OCI-LY1 (cell line): ENCODE measurements around the gene STRBP.

Experiments
- H2AFZ ChIP-seq: fragments of 200-600 bp; sonication (generic), shearing (Covaris generic); 2 replicates; pipeline ENCODE4 v1.6.0; 2014; ENCODE audit warnings: antibody characterized with exemption, mild to moderate bottlenecking, low read length
- H3F3A ChIP-seq: fragments of 200-600 bp; sonication (generic), shearing (Covaris generic); 2 replicates; pipeline ENCODE4 v1.6.0; 2014; ENCODE audit warnings: mild to moderate bottlenecking, antibody characterized with exemption, low read length, moderate library complexity; ENCODE audit not compliant: insufficient read depth
- H3K27ac ChIP-seq: fragments of 200-600 bp; sonication (generic); 2 replicates; pipeline ENCODE4 v1.5.1; 2014; ENCODE audit warnings: low read length, mixed run types, mild to moderate bottlenecking, low read depth; ENCODE audit not compliant: poor library complexity, severe bottlenecking
- H3K27me3 ChIP-seq: fragments of 200-600 bp; sonication (generic); 2 replicates; pipeline ENCODE4 v1.6.0; 2014; ENCODE audit warnings: antibody characterized with exemption, mild to moderate bottlenecking, low read length, moderate library complexity; ENCODE audit not compliant: insufficient read depth
- H3K36me3 ChIP-seq: fragments of 200-600 bp; sonication (generic); 2 replicates; pipeline ENCODE4 v1.6.1; 2014; ENCODE audit warnings: mild to moderate bottlenecking, antibody characterized with exemption, low read length, moderate library complexity, mixed read lengths; ENCODE audit not compliant: insufficient read depth
- H3K4me1 ChIP-seq: fragments of 200-600 bp; sonication (generic); 2 replicates; pipeline ENCODE4 v1.5.1; 2014; ENCODE audit warnings: mild to moderate bottlenecking, low read length, moderate library complexity; ENCODE audit not compliant: insufficient read depth, severe bottlenecking
- H3K4me2 ChIP-seq: fragments of 200-600 bp; sonication (generic), shearing (Covaris generic); 2 replicates; pipeline ENCODE4 v1.6.1; 2014; ENCODE audit warnings: low read length
- H3K4me3 ChIP-seq: fragments of 200-600 bp; sonication (generic); 2 replicates; pipeline ENCODE4 v1.5.1; 2014; ENCODE audit warnings: low read length, low read depth, mild to moderate bottlenecking, mixed read lengths; ENCODE audit not compliant: poor library complexity, severe bottlenecking
- H3K79me2 ChIP-seq: fragments of 200-600 bp; shearing (Covaris generic); 2 replicates; pipeline ENCODE4 v1.6.1; 2016; ENCODE audit warnings: mixed run types, low read length, mixed read lengths; ENCODE audit not compliant: insufficient read depth
- H3K9ac ChIP-seq: fragments of 200-600 bp; sonication (generic), shearing (Covaris generic); 2 replicates; pipeline ENCODE4 v1.6.1; 2014; ENCODE audit warnings: mild to moderate bottlenecking, low read length, mixed read lengths
- H3K9me2 ChIP-seq: fragments of 200-600 bp; sonication (generic), shearing (Covaris generic); 2 replicates; pipeline ENCODE4 v1.6.1; 2014; ENCODE audit warnings: low read depth, mild to moderate bottlenecking, low read length, mixed read lengths
- H3K9me3 ChIP-seq: fragments of 200-600 bp; shearing (Covaris generic); 2 replicates; pipeline ENCODE4 v1.6.1; 2014; ENCODE audit warnings: low read length, mixed read lengths
- H4K20me1 ChIP-seq: fragments of 200-600 bp; sonication (generic), shearing (Covaris generic); 2 replicates; pipeline ENCODE4 v1.6.0; 2016; ENCODE audit warnings: mild to moderate bottlenecking, low read length; ENCODE audit not compliant: insufficient read depth
- EZH2 ChIP-seq: fragments of 200-600 bp; sonication (generic), shearing (Covaris generic); IDR thresholded peaks from 2 replicates; pipeline ENCODE4 v1.8.0; 2017; ENCODE audit warnings: borderline replicate concordance, mixed run types, mild to moderate bottlenecking, antibody characterized with exemption, low read length, moderate library complexity, mixed read lengths
- TF ChIP-seq, protein P1 (sequence below): fragments of 200-600 bp; sonication (generic), shearing (Covaris generic); IDR thresholded peaks from 2 replicates; pipeline ENCODE4 v1.5.1; 2017; ENCODE audit warnings: mild to moderate bottlenecking, antibody characterized with exemption, low read length, moderate library complexity, mixed read lengths

The STRBP gene

DNA sequence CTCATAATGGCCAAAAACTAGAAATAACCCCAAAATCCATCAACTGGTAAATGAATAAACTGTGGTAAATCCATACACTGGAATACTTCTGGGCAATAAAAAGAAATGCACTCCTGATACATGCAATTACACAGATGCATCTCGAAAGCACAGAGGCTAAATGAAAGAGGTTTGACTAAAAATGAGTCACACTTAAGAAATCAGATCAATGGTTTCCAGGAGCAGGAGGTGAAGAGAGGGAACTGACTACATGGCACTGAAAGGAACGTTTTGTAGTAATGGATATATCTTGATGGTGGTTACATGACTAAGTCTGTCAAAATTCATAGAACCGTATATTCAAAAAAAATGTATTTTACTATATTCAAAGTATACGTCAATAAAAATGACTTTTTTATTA, 42.4 kb downstream of the STRBP start:
- peak overlapping the region; percentile 44 for H3K27ac ChIP-seq
- H3F3A ChIP-seq, result 0 out of 2 replicates have a peak, but pooled peaks cover 5% of the 10 kb centered on the region
- peaks cover 69% of the 10 kb centered on the region for H3K4me1 ChIP-seq
- no peak overlapping the region for H2AFZ ChIP-seq
- H4K20me1 ChIP-seq, result no peaks in the 10 kb centered on the region
- no peaks in the 10 kb centered on the region for H3K9me3 ChIP-seq
- H3K36me3 ChIP-seq, result peaks cover 44% of the 10 kb centered on the region; the same call in 1 of the 2 replicates
- no peak for TF ChIP-seq EZH2
- TF ChIP-seq, protein P1, sequence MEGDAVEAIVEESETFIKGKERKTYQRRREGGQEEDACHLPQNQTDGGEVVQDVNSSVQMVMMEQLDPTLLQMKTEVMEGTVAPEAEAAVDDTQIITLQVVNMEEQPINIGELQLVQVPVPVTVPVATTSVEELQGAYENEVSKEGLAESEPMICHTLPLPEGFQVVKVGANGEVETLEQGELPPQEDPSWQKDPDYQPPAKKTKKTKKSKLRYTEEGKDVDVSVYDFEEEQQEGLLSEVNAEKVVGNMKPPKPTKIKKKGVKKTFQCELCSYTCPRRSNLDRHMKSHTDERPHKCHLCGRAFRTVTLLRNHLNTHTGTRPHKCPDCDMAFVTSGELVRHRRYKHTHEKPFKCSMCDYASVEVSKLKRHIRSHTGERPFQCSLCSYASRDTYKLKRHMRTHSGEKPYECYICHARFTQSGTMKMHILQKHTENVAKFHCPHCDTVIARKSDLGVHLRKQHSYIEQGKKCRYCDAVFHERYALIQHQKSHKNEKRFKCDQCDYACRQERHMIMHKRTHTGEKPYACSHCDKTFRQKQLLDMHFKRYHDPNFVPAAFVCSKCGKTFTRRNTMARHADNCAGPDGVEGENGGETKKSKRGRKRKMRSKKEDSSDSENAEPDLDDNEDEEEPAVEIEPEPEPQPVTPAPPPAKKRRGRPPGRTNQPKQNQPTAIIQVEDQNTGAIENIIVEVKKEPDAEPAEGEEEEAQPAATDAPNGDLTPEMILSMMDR, result no peak
- no peaks in the 10 kb centered on the region for H3K27me3 ChIP-seq
- no peaks in the 10 kb centered on the region for H3K9me2 ChIP-seq
- H3K4me2 ChIP-seq, result no peak overlapping the region
- H3K79me2 ChIP-seq, result peaks cover 92% of the 10 kb centered on the region
- no peak overlapping the region for H3K9ac ChIP-seq
- no peak overlapping the region for H3K4me3 ChIP-seq

DNA sequence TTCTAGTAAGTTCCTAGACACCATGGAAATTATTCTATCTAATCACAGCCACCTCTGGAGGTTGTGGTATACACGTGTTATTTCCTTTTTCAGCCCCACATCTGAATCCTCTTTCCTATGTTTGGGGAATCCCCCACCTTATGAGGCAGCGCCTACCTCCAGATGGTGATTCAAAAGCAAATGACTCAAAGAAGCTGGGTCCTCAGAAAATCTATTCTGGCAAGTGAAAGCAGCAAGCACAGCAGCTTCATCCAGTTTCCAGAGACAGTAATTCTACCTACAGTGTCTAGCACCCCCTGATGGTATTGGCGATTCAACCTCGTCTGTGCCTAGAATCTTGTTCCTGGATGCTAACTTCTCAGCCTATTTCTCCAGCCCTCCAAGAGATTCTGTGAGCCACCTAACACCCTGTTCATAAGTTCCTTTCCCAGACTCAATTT, 43.0 kb downstream of the STRBP start:
- H3K9ac ChIP-seq, result no peak overlapping the region

DNA sequence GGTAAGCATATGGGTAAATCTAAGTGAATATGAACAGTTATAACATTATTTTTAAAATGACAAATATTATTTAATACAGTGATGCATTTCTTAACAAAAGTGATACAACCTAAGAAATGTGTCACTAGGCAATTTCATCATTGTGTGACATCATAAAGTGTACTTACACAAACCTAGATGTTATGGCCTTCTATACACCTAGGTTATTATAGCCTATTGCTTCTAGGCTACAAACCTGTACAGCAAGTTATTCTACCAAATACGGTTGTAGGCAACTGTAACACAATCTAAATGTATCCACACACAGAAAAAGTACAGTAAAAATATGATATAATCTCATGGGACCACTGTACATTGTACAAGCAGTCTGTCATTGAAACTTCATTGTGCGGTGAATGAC, 48.3 kb downstream of the STRBP start:
- TF ChIP-seq, protein P1, result no peak
- no peak for TF ChIP-seq EZH2
- Histone ChIP-seq H4K20me1 (no peaks in the 10 kb centered on the region), H3K4me3 (no peak overlapping the region), H2AFZ (no peak overlapping the region), H3K36me3 (peaks cover 37% of the 10 kb centered on the region; the same call in 1 of the 2 replicates), H3K79me2 (peaks cover 93% of the 10 kb centered on the region), H3K4me2 (no peak overlapping the region), H3K9me2 (no peaks in the 10 kb centered on the region), H3K27ac (peak overlapping the region; percentile 59), H3K4me1 (peaks cover 78% of the 10 kb centered on the region), H3K9ac (no peak overlapping the region), H3K27me3 (no peaks in the 10 kb centered on the region), H3F3A (no peaks in the 10 kb centered on the region), H3K9me3 (no peaks in the 10 kb centered on the region)

More for the DNA sequence above, 43.0 kb downstream of the STRBP start:
- peaks cover 92% of the 10 kb centered on the region for H3K79me2 ChIP-seq
- H3K9me2 ChIP-seq, result no peaks in the 10 kb centered on the region
- TF ChIP-seq, protein P1, result peak; percentile 77
- TF ChIP-seq EZH2, result no peak
- peaks cover 70% of the 10 kb centered on the region for H3K4me1 ChIP-seq
- H3K27ac ChIP-seq, result peak overlapping the region; percentile 44
- H3F3A ChIP-seq, result 0 out of 2 replicates have a peak, but pooled peaks cover 5% of the 10 kb centered on the region
- no peak overlapping the region for H2AFZ ChIP-seq
- H4K20me1 ChIP-seq, result no peaks in the 10 kb centered on the region
- H3K27me3 ChIP-seq, result no peaks in the 10 kb centered on the region
- H3K36me3 ChIP-seq, result peaks cover 49% of the 10 kb centered on the region; the same call in 1 of the 2 replicates
- no peak overlapping the region for H3K4me3 ChIP-seq
- no peak overlapping the region for H3K4me2 ChIP-seq
- H3K9me3 ChIP-seq, result no peaks in the 10 kb centered on the region
